Endothelial cell of umbilical vein (primary cell): ENCODE measurements around the gene SPTB. TPM values are rescaled to one million over a fixed set of nuclear protein-coding genes. Genes with fewer than 3 reads are reported as not detected.

ENCODE experiments used
- BruUV-seq: library from RNA; stranded (reverse); fragments of 400-500 nt; replicated peaks from 2 replicates; lab custom pipeline; 2021; lab: Mats Ljungman, UMichigan
- CTCF ChIA-PET: fragments of 300-600, 350-600 bp; sonication (Branson Sonifier 250); formaldehyde crosslinking; loops from one replicate; lab custom pipeline; 2021; ENCODE audit warnings: antibody characterized with exemption, inconsistent platforms; lab: Charles Lee
- POLR2A ChIA-PET: fragments of 300-600, 350-600 bp; sonication (Branson Sonifier 250); formaldehyde crosslinking; loops from one replicate; lab custom pipeline; 2021; ENCODE audit warnings: antibody characterized with exemption, inconsistent platforms; lab: Charles Lee
- DNase-seq: peaks from one replicate; pipeline ENCODE4 v3.0.0-alpha.2; 2011; ENCODE audit warnings: low read depth, low spot score
- FAIRE-seq: peaks from 2 replicates; lab custom pipeline; 2011; peaks lifted over from hg19 to GRCh38; lab: Jason Lieb, UNC
- H2AFZ ChIP-seq: 2 replicates; pipeline ENCODE4 v1.6.0; 2012; ENCODE audit warnings: low read depth, low read length, control low read depth, inconsistent platforms
- H3K27ac ChIP-seq: 2 replicates; pipeline ENCODE4 v1.5.1; 2011; ENCODE audit warnings: low read depth, mild to moderate bottlenecking, control low read depth, low read length, moderate library complexity; ENCODE audit not compliant: insufficient read depth
- H3K27me3 ChIP-seq, 2 experiments: 2 replicates each; pipeline versions ENCODE4 v1.6.0 to v1.6.1; 2011; ENCODE audit warnings: low read length in 2 of 2, mixed read lengths in 1 of 2; ENCODE audit not compliant: control insufficient read depth in 2 of 2, insufficient read depth in 2 of 2
- H3K36me3 ChIP-seq, 2 experiments: 2 replicates in 1 of 2; 3 replicates in 1 of 2; pipeline ENCODE4 v1.5.1; 2011; ENCODE audit warnings: low read length in 2 of 2, mild to moderate bottlenecking in 1 of 2, moderate library complexity in 1 of 2; ENCODE audit not compliant: control insufficient read depth in 2 of 2, insufficient read depth in 2 of 2; ENCODE audit errors: extremely low read depth in 1 of 2
- H3K4me1 ChIP-seq: 3 replicates; pipeline ENCODE4 v1.5.1; 2011; ENCODE audit warnings: mild to moderate bottlenecking, low read length; ENCODE audit not compliant: control insufficient read depth, insufficient read depth; ENCODE audit errors: extremely low read depth
- H3K4me2 ChIP-seq: 2 replicates; pipeline ENCODE4 v1.6.1; 2011; ENCODE audit warnings: low read length, control low read depth, mixed read lengths; ENCODE audit not compliant: insufficient read depth
- H3K4me3 ChIP-seq, 3 experiments: fragments of 200-600 bp in 1 of 3; sonication (generic), shearing (Covaris generic) in 1 of 3; replicated peaks in 1 of 3; 2 replicates each; pipeline ENCODE4 v1.5.1; 2011 to 2016; ENCODE audit warnings: control low read depth in 3 of 3, low read length in 3 of 3, mild to moderate bottlenecking in 2 of 3, inconsistent platforms in 1 of 3, low read depth in 1 of 3, moderate library complexity in 1 of 3; ENCODE audit not compliant: insufficient read depth in 1 of 3
- H3K79me2 ChIP-seq: 2 replicates; pipeline ENCODE4 v1.6.0; 2012; ENCODE audit warnings: low read length, inconsistent platforms; ENCODE audit not compliant: control insufficient read depth, insufficient read depth
- H3K9ac ChIP-seq: replicated peaks from 2 replicates; pipeline ENCODE3; 2011; ENCODE audit warnings: low read length, control low read depth; ENCODE audit not compliant: insufficient read depth; ENCODE audit errors: extremely low read depth
- H3K9me1 ChIP-seq: replicated peaks from 3 replicates; pipeline ENCODE4 v1.6.0; 2011; ENCODE audit warnings: mild to moderate bottlenecking, low read length; ENCODE audit not compliant: control insufficient read depth, insufficient read depth; ENCODE audit errors: extremely low read depth
- H3K9me3 ChIP-seq: replicated peaks from 2 replicates; pipeline ENCODE4 v1.5.1; 2012; ENCODE audit warnings: low read length, inconsistent platforms; ENCODE audit not compliant: control insufficient read depth, insufficient read depth
- H4K20me1 ChIP-seq: replicated peaks from 2 replicates; pipeline ENCODE3; 2011; ENCODE audit warnings: mild to moderate bottlenecking, low read length; ENCODE audit not compliant: control insufficient read depth, insufficient read depth; ENCODE audit errors: extremely low read depth
- CTCF ChIP-seq, 2 donors: IDR thresholded peaks; 1 replicate in 1 of 2; 2 replicates in 1 of 2; pipeline ENCODE4 v1.5.1; 2011; ENCODE audit warnings: low read length in 2 of 2, mild to moderate bottlenecking in 2 of 2, moderate library complexity in 2 of 2, control low read depth in 1 of 2, inconsistent platforms in 1 of 2, low read depth in 1 of 2; ENCODE audit not compliant: insufficient read depth in 1 of 2; ENCODE audit errors: extremely low read depth in 1 of 2
- FOS ChIP-seq: IDR thresholded peaks from 2 replicates; pipeline ENCODE4 v1.6.1; 2011; ENCODE audit warnings: mild to moderate bottlenecking, low read length, moderate library complexity, borderline replicate concordance; ENCODE audit not compliant: insufficient read depth
- GATA2 ChIP-seq: IDR thresholded peaks from 2 replicates; pipeline ENCODE4 v1.7.0; 2011; ENCODE audit warnings: low read depth, mild to moderate bottlenecking, moderate library complexity, mixed read lengths, low read length; ENCODE audit not compliant: insufficient read length, insufficient read depth
- JUN ChIP-seq: IDR thresholded peaks from 2 replicates; pipeline ENCODE4 v1.6.1; 2011; ENCODE audit warnings: borderline replicate concordance, low read depth; ENCODE audit not compliant: insufficient read length, insufficient read depth
- POLR2A ChIP-seq: IDR thresholded peaks from 2 replicates; pipeline ENCODE4 v1.6.1; 2012; ENCODE audit warnings: low read depth, mild to moderate bottlenecking, control low read depth, low read length
- dilution Hi-C: fragments of 300-500 bp; cut with MboI; formaldehyde crosslinking; loops from one replicate; pipeline ENCODE4 v1.15.0; 2019; ENCODE audit warnings: low sequenced_read_pairs; ENCODE audit not compliant: extremely low pct_ligation_motif_present
- intact Hi-C: fragments of 100-400 bp; cut with micrococcal nuclease; formaldehyde crosslinking; loops from one replicate; pipeline ENCODE4 v1.10.0; 2022
- polyA plus RNA-seq, 4 experiments: library from polyadenylated mRNA; depleted of rRNA in 3 of 4; stranded (reverse) in 3 of 4; unstranded in 1 of 4; fragments of >200 nt; gene quantifications; 2 replicates each; pipeline versions ENCODE4 v1.2.1 to v1.2.3, GENCODE V29; 2011 to 2012; ENCODE audit warnings: missing spikeins in 1 of 4
- total RNA-seq: library from RNA; stranded (reverse); gene quantifications from 2 replicates; pipeline ENCODE4 v1.2.3, GENCODE V29; 2021
- TF ChIP-seq, protein P1 (sequence below): IDR thresholded peaks from 2 replicates; pipeline ENCODE4 v1.6.1; 2011; ENCODE audit not compliant: insufficient read depth, insufficient read length

Gene SPTB
- total and polyA plus RNA-seq, 2 donors (not counting 3 experiments of a cell fraction or from before 2014, with no cell fraction given) = 0.03 to 0.07 TPM

GRCh38 chr14:64864258-64864657 lies 15.4 kb downstream of the SPTB start:
- Histone ChIP-seq H3K36me3 (no peaks in the 10 kb centered on the region), H3K4me1 (no peaks in the 10 kb centered on the region), H3K9me1 (no peaks in the 10 kb centered on the region), H3K9ac (no peak overlapping the region), H3K27ac (no peak overlapping the region), H2AFZ (no peak overlapping the region), H3K4me2 (no peak overlapping the region), H3K4me3 (no peak overlapping the region), H3K27me3 (peaks cover 14% of the 10 kb centered on the region in 2 experiments), H3K79me2 (no peaks in the 10 kb centered on the region), H4K20me1 (no peaks in the 10 kb centered on the region), H3K9me3 (no peaks in the 10 kb centered on the region)
- intact Hi-C loops = no loop called here
- POLR2A ChIA-PET = no interaction called here
- FAIRE-seq (no peak), DNase-seq (no peak)
- TF ChIP-seq, protein P1, sequence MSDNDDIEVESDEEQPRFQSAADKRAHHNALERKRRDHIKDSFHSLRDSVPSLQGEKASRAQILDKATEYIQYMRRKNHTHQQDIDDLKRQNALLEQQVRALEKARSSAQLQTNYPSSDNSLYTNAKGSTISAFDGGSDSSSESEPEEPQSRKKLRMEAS = no peak
- no peak for TF ChIP-seq POLR2A
- no peak for TF ChIP-seq FOS
- no peak for TF ChIP-seq GATA2
- no peak for TF ChIP-seq CTCF (IDR thresholded peaks at IDR 0.05; ENCODE audit: extremely low read depth in 1 of 2, insufficient read depth in 1 of 2, low read depth in 1 of 2, low read length in 2 of 2)
- TF ChIP-seq JUN = no peak
- CTCF ChIA-PET = no interaction called here
- dilution Hi-C loops = no loop called here
- no TSS peak for BruUV-seq
